ENCODE data around the gene HIRA.

HIRA gene

GRCh38 chr22:19357270-19358105, 74.0 kb downstream of the HIRA start:
- no peak for DNase-seq (ENCODE audit: low read depth)
- TF ChIP-seq CTCF (conservative IDR thresholded peaks at IDR 0.05; ENCODE audit: low read depth, low read length): no peak
- no peak overlapping the region for H3K4me3 ChIP-seq (ENCODE audit: low read depth, low read length)

GRCh38 chr22:19356708-19357269, 74.7 kb downstream of the HIRA start:
- no peak for TF ChIP-seq CTCF (conservative IDR thresholded peaks at IDR 0.05; ENCODE audit: low read depth, low read length)
- no peak for DNase-seq (ENCODE audit: low read depth)
- no peak overlapping the region for H3K4me3 ChIP-seq (ENCODE audit: low read depth, low read length)

GRCh38 chr22:19355413-19356157, 75.9 kb downstream of the HIRA start:
- no peak overlapping the region for H3K4me3 ChIP-seq (ENCODE audit: low read depth, low read length)

GRCh38 chr22:19354201-19354600, 77.3 kb downstream of the HIRA start:
- no peak for TF ChIP-seq CTCF (conservative IDR thresholded peaks at IDR 0.05; ENCODE audit: low read depth, low read length)
- DNase-seq (ENCODE audit: low read depth): no peak

More at GRCh38 chr22:19355413-19356157, 75.9 kb downstream of the HIRA start:
- DNase-seq (ENCODE audit: low read depth): no peak
- no peak for TF ChIP-seq CTCF (conservative IDR thresholded peaks at IDR 0.05; ENCODE audit: low read depth, low read length)

GRCh38 chr22:19353363-19354131, 78.0 kb downstream of the HIRA start:
- no peak for TF ChIP-seq CTCF (conservative IDR thresholded peaks at IDR 0.05; ENCODE audit: low read depth, low read length)
- DNase-seq (ENCODE audit: low read depth): no peak
- no peak overlapping the region for H3K4me3 ChIP-seq (ENCODE audit: low read depth, low read length)

More at GRCh38 chr22:19354201-19354600, 77.3 kb downstream of the HIRA start:
- H3K4me3 ChIP-seq (ENCODE audit: low read depth, low read length): no peak overlapping the region

- no peak for TF ChIP-seq CTCF (conservative IDR thresholded peaks at IDR 0.05; ENCODE audit: low read depth, low read length)
- no peak for DNase-seq (ENCODE audit: low read depth)
- no peak overlapping the region for H3K4me3 ChIP-seq (ENCODE audit: low read depth, low read length)
These were observed 78.8 kb downstream of the HIRA start for GRCh38 chr22:19352766-19353165.

All from choroid plexus epithelial cell (primary cell).